Fibroblast of mammary gland (primary cell): ENCODE results near the gene LCLAT1.

Experiments
- DNase-seq: peaks from one replicate; pipeline ENCODE4 v3.0.0-alpha.2; 2010; ENCODE audit warnings: low read depth
- H3K4me3 ChIP-seq: 2 replicates; pipeline ENCODE4 v1.5.1; 2011; ENCODE audit warnings: low read depth, mild to moderate bottlenecking, low read length, moderate library complexity; ENCODE audit not compliant: control insufficient read depth
- TF ChIP-seq, protein P1 (sequence below): conservative IDR thresholded peaks from 2 replicates; pipeline ENCODE4 v1.5.1; 2011; ENCODE audit warnings: low read depth, low read length, inconsistent platforms; ENCODE audit not compliant: control insufficient read depth, insufficient read depth

Gene LCLAT1

DNA sequence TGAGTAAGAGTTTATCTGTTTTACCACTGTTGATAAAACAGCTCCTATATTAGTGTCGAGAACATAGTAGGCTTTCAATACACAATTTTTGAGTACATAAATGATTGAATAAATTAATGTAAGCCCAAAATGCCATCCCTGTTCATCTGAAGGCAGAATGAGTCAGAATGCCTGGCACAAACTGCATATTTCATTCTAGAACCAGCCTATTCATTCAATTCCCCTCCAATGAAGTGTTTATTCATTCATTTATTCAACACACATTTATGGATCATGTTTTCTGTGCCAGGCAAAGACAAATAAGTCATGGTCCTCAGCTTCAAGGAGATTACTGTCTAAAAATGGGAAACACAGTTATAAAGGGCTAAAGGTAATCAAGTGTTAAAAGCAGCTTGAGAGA lies 22.8 kb upstream of the LCLAT1 start:
- TF ChIP-seq, protein P1, sequence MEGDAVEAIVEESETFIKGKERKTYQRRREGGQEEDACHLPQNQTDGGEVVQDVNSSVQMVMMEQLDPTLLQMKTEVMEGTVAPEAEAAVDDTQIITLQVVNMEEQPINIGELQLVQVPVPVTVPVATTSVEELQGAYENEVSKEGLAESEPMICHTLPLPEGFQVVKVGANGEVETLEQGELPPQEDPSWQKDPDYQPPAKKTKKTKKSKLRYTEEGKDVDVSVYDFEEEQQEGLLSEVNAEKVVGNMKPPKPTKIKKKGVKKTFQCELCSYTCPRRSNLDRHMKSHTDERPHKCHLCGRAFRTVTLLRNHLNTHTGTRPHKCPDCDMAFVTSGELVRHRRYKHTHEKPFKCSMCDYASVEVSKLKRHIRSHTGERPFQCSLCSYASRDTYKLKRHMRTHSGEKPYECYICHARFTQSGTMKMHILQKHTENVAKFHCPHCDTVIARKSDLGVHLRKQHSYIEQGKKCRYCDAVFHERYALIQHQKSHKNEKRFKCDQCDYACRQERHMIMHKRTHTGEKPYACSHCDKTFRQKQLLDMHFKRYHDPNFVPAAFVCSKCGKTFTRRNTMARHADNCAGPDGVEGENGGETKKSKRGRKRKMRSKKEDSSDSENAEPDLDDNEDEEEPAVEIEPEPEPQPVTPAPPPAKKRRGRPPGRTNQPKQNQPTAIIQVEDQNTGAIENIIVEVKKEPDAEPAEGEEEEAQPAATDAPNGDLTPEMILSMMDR, result no peak
- no peak for DNase-seq
- no peak overlapping the region for H3K4me3 ChIP-seq

DNA sequence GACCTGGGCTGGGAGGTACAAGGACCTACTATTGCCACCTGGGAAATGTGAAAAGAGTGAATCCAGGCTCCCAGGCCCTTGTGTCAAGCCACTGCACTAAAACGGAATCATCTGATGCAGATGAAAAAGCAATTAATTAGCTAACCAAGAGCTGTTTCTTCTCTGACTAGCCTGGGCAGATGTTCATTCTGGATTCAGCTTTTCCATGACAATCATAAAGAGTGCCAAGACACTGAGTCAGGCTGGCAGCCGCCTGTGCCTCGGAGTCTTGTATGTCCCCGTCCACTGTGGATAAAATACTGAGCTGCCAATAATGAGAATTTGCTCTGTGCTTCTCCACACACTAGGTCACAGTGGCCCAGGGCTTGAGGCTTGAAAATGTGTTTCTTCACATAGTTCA lies 21.7 kb upstream of the LCLAT1 start:
- TF ChIP-seq, protein P1, result no peak
- no peak overlapping the region for H3K4me3 ChIP-seq
- peak; percentile 69 for DNase-seq

DNA sequence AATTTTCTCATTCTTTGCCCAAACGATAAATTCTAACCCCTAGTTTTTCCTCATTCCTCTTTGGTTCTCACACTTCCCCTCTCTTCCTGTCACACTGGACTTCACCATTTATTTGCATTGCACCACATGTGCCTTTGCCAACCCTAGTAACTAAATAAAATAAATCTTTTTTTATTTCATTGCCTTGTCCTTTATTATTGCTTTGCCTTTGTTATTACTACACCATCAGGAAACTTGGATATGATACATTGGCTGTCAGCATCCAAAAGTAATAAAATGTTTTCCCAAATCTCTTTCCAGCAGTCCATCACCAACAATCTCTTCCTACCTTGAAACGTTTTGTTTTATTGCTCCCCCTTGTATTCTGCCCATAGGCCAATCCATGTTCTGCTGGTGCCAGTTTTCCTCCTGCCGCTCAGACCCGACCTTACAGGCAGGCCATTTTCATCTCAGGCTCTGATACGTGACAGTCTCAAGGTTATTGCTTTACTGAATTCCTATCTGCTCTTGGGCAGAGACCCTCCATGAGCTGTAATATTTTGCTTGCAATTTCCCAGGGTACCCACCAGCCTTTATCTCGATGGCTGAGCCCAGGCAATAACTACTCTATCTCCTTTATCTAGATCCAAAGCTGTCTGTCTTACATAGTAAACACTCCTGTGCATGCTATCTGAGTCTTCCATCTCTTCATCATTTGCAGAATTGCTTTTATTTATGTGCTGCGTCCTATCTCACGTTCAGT lies 19.3 kb upstream of the LCLAT1 start:
- H3K4me3 ChIP-seq, result no peak overlapping the region
- DNase-seq, result no peak
- TF ChIP-seq, protein P1, result no peak

DNA sequence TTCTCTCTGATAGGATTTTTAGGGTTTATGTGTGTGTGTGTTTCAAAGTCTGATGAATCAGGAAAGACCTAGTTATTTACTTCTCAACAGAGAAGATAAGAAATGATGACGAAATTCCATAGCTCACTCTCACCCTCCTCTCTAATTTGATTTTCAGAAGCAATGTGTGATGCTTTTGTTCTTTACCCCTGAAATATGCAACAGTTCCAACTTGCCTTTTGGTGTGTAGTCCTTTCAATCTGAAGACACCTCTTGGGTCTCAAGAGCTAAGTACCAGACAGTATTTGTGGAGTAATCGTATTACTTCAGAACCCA lies 18.7 kb upstream of the LCLAT1 start:
- TF ChIP-seq, protein P1, result no peak
- DNase-seq, result no peak
- no peak overlapping the region for H3K4me3 ChIP-seq

DNA sequence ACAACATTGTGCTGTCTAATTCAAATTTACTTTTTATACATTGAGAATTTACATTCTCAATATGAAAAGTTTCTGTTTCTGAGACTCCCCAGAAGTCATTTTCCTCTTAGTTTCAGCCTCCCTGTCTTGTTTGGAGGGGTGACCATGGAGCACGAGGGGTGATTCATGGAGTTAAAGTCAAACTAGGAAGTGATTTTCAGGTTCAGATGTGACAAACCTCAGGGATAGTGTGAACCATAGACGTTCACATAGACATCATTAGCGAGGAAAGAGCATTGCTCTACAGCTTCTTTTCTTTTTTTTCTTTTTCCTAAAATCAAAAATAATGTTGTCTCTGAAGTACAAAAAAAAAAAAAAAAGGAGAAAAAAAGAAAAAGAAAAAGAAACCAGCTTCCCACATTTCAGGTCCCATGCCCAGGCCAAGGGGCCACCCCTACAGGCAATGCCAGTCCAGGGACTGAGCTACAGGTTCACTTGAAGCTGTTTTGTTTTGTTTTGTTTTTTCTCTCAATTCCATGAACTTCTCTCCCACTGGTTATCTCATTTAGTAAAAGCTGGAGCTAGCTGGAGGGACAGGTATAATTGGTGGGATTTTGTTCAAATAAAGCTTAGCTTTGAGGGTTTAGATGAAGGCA lies 18.1 kb upstream of the LCLAT1 start:
- TF ChIP-seq, protein P1, result no peak
- no peak overlapping the region for H3K4me3 ChIP-seq
- no peak for DNase-seq

DNA sequence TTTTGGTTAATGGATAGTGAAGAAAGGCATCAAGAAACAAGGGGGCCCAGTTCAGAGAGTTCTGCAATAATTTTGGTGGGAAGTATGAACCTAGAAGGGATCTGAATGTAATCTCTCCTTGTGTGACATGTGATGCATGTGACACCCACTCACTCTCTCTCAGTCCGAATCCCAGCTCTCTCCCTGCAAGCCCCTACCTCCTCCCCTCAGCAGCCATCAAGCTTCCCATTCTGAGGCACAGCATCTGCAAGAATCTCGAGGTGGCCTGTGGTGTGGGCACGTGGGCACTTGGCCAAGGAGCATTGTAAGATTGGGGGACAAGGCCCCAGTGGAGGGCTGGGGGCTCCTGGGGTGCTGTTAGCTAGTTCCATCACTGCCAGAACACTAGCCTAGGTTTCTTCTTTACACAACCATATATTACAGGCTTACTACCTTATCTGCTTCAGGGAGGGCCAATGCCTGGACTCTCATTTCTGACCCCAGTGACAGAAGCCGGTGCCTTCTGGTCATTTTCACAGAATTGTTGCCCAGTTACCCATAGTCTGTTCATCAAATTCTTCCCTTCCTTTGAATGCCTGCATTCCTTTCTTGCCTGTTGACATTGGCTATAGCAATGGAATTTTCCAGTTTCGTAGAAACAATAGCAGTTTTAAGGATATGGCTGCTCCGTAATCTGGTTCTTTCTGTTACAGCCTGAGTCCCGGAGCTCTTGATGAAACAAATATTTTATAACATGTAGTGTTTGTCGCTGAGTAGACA lies 13.3 kb upstream of the LCLAT1 start:
- no peak for DNase-seq
- no peak overlapping the region for H3K4me3 ChIP-seq
- TF ChIP-seq, protein P1, result no peak
